T-helper 2 cell treated with Interferon-gamma antibody and Interleukin-4, amounts not matched to agents 5 μg/mL and 100 μg/mL, for 36 hours (primary cell): ENCODE measurements around the gene NANS.
"Not testable (repeated sequence)": the region's sequence is repeated elsewhere in the genome, so short reads cannot be mapped to it uniquely, and the experiment has no call there.

Experiments
- DNase-seq: peaks from one replicate; pipeline ENCODE4 v3.0.0; 2021; ENCODE audit warnings: low spot score
- H3K27ac Mint-ChIP-seq: one replicate; pipeline ENCODE4 v1.8.0; 2021; ENCODE audit warnings: mild to moderate bottlenecking, mixed read lengths
- H3K27me3 Mint-ChIP-seq: one replicate; pipeline ENCODE4 v1.8.0; 2021; ENCODE audit warnings: low read depth, mixed read lengths
- H3K36me3 Mint-ChIP-seq: one replicate; pipeline ENCODE4 v1.8.0; 2021; ENCODE audit warnings: low read depth, mixed read lengths
- H3K4me1 Mint-ChIP-seq: one replicate; pipeline ENCODE4 v1.8.0; 2021; ENCODE audit warnings: low read depth, mixed read lengths
- H3K4me3 Mint-ChIP-seq: one replicate; pipeline ENCODE4 v1.8.0; 2022; ENCODE audit warnings: mild to moderate bottlenecking, moderate library complexity, mixed read lengths
- H3K9me3 Mint-ChIP-seq: one replicate; pipeline ENCODE4 v1.8.0; 2021; ENCODE audit warnings: mixed read lengths

The NANS gene

GRCh38 chr9:98075332-98075805 is 18.8 kb downstream of the NANS start:
- peak overlapping the region; percentile 42 for H3K4me3 Mint-ChIP-seq

GRCh38 chr9:98076514-98076890 is 20.0 kb downstream of the NANS start:
- not testable (repeated sequence) for H3K27me3 Mint-ChIP-seq, H3K4me3 Mint-ChIP-seq, DNase-seq, H3K9me3 Mint-ChIP-seq
- H3K36me3 Mint-ChIP-seq: peaks cover 36% of the 10 kb centered on the region
- peak overlapping the region; percentile 88 for H3K27ac Mint-ChIP-seq
- peaks cover 30% of the 10 kb centered on the region for H3K4me1 Mint-ChIP-seq

More at GRCh38 chr9:98075332-98075805, 18.8 kb downstream of the NANS start:
- Mint-ChIP-seq H3K27me3 (no peaks in the 10 kb centered on the region), H3K4me1 (peaks cover 27% of the 10 kb centered on the region), H3K9me3 (no peaks in the 10 kb centered on the region), H3K36me3 (peaks cover 31% of the 10 kb centered on the region), H3K27ac (peak overlapping the region; percentile 88)
- no peak for DNase-seq

GRCh38 chr9:98078895-98079294 is 22.4 kb downstream of the NANS start:
- peaks cover 56% of the 10 kb centered on the region for H3K36me3 Mint-ChIP-seq

GRCh38 chr9:98080326-98080725 is 23.8 kb downstream of the NANS start:
- no peak for DNase-seq
- no peak overlapping the region for H3K27ac Mint-ChIP-seq
- H3K4me1 Mint-ChIP-seq: peaks cover 31% of the 10 kb centered on the region
- no peak overlapping the region for H3K4me3 Mint-ChIP-seq
- H3K9me3 Mint-ChIP-seq: no peaks in the 10 kb centered on the region
- H3K27me3 Mint-ChIP-seq: no peaks in the 10 kb centered on the region
- H3K36me3 Mint-ChIP-seq: peaks cover 64% of the 10 kb centered on the region

More at GRCh38 chr9:98078895-98079294, 22.4 kb downstream of the NANS start:
- no peaks in the 10 kb centered on the region for H3K9me3 Mint-ChIP-seq
- peaks cover 41% of the 10 kb centered on the region for H3K4me1 Mint-ChIP-seq
- no peak overlapping the region for H3K4me3 Mint-ChIP-seq
- no peak for DNase-seq
- no peaks in the 10 kb centered on the region for H3K27me3 Mint-ChIP-seq
- H3K27ac Mint-ChIP-seq: no peak overlapping the region

- no peak for DNase-seq
- Mint-ChIP-seq H3K27ac (no peak overlapping the region), H3K9me3 (no peaks in the 10 kb centered on the region), H3K4me3 (no peak overlapping the region), H3K4me1 (peaks cover 29% of the 10 kb centered on the region), H3K36me3 (peaks cover 67% of the 10 kb centered on the region), H3K27me3 (no peaks in the 10 kb centered on the region)
Measured at GRCh38 chr9:98080780-98081179, 24.2 kb downstream of the NANS start.

GRCh38 chr9:98081477-98082219 is 25.1 kb downstream of the NANS start:
- no peak overlapping the region for H3K4me3 Mint-ChIP-seq
- H3K4me1 Mint-ChIP-seq: peaks cover 26% of the 10 kb centered on the region
- no peaks in the 10 kb centered on the region for H3K27me3 Mint-ChIP-seq
- H3K9me3 Mint-ChIP-seq: no peaks in the 10 kb centered on the region
- peak overlapping the region; percentile 68 for H3K27ac Mint-ChIP-seq
- DNase-seq: peak; percentile 49
- peaks cover 70% of the 10 kb centered on the region for H3K36me3 Mint-ChIP-seq

GRCh38 chr9:98083061-98083501 is 26.5 kb downstream of the NANS start:
- Mint-ChIP-seq H3K27me3 (no peaks in the 10 kb centered on the region), H3K9me3 (no peaks in the 10 kb centered on the region), H3K27ac (peak overlapping the region; percentile 43), H3K36me3 (peaks cover 65% of the 10 kb centered on the region), H3K4me3 (no peak overlapping the region), H3K4me1 (peaks cover 21% of the 10 kb centered on the region)
- no peak for DNase-seq

GRCh38 chr9:98083566-98084183 is 27.1 kb downstream of the NANS start:
- Mint-ChIP-seq H3K27me3 (no peaks in the 10 kb centered on the region), H3K36me3 (peaks cover 68% of the 10 kb centered on the region), H3K9me3 (no peaks in the 10 kb centered on the region), H3K4me1 (peaks cover 20% of the 10 kb centered on the region), H3K4me3 (no peak overlapping the region), H3K27ac (peak overlapping the region; percentile 43)
- no peak for DNase-seq

- Mint-ChIP-seq H3K4me1 (peaks cover 22% of the 10 kb centered on the region), H3K27ac (no peak overlapping the region), H3K36me3 (peaks cover 64% of the 10 kb centered on the region), H3K9me3 (no peaks in the 10 kb centered on the region), H3K4me3 (no peak overlapping the region), H3K27me3 (no peaks in the 10 kb centered on the region)
- no peak for DNase-seq
Measured at GRCh38 chr9:98084396-98084795, 27.9 kb downstream of the NANS start.

GRCh38 chr9:98085058-98085457 is 28.5 kb downstream of the NANS start:
- Mint-ChIP-seq H3K27ac (no peak overlapping the region), H3K36me3 (peaks cover 68% of the 10 kb centered on the region), H3K4me1 (peaks cover 26% of the 10 kb centered on the region), H3K4me3 (no peak overlapping the region), H3K9me3 (no peaks in the 10 kb centered on the region), H3K27me3 (no peaks in the 10 kb centered on the region)
- no peak for DNase-seq

- no peaks in the 10 kb centered on the region for H3K27me3 Mint-ChIP-seq
- H3K27ac Mint-ChIP-seq: no peak overlapping the region
- H3K9me3 Mint-ChIP-seq: no peaks in the 10 kb centered on the region
- H3K4me1 Mint-ChIP-seq: peaks cover 29% of the 10 kb centered on the region
- H3K4me3 Mint-ChIP-seq: no peak overlapping the region
- DNase-seq: no peak
- peaks cover 66% of the 10 kb centered on the region for H3K36me3 Mint-ChIP-seq
Measured at GRCh38 chr9:98085944-98086343, 29.4 kb downstream of the NANS start.

- Mint-ChIP-seq H3K4me3 (no peak overlapping the region), H3K36me3 (peaks cover 64% of the 10 kb centered on the region), H3K27ac (peak overlapping the region; percentile 49), H3K9me3 (no peaks in the 10 kb centered on the region), H3K4me1 (peaks cover 26% of the 10 kb centered on the region), H3K27me3 (no peaks in the 10 kb centered on the region)
- DNase-seq: no peak
Measured at GRCh38 chr9:98086461-98086860, 29.9 kb downstream of the NANS start.

GRCh38 chr9:98087420-98088354 is 31.2 kb downstream of the NANS start:
- Mint-ChIP-seq H3K27me3 (no peaks in the 10 kb centered on the region), H3K4me1 (peaks cover 21% of the 10 kb centered on the region), H3K4me3 (no peak overlapping the region), H3K27ac (no peak overlapping the region), H3K9me3 (no peaks in the 10 kb centered on the region), H3K36me3 (peaks cover 60% of the 10 kb centered on the region)
- DNase-seq: no peak
